Hepatic stellate cell (primary cell): ENCODE data around the gene HOXD1.

Experiments
- DNase-seq: peaks from one replicate; pipeline ENCODE4 v3.0.0; 2011; ENCODE audit warnings: low spot score

Gene HOXD1

GRCh38 chr2:176184749-176185148 is 3.7 kb upstream of the HOXD1 start:
- DNase-seq: no peak

DNA sequence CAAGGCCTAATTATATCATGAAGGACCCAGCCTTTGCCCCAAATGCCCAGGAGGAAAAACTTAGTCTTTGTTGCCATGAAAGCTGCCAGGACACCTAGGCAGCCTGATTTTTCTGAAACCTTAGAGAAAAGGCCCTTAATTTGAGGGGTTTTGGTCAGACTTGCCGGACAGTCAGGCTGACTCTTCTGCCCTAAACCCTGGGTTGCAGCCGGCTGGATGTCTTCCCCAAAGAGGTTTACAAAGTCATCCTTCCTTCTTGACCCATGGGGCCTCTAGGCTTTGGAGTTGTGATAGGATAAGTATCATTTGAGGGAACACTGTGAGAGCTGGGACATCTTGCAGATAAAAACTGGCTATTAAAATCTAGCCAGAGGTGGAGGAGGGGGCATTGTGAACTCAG is 2.4 kb upstream of the HOXD1 start:
- DNase-seq: no peak

- no peak for DNase-seq
Measured at GRCh38 chr2:176187200-176187898, 1.1 kb upstream of the HOXD1 start.

GRCh38 chr2:176188774-176189680 is 559 bp downstream of the HOXD1 start:
- DNase-seq: no peak

DNA sequence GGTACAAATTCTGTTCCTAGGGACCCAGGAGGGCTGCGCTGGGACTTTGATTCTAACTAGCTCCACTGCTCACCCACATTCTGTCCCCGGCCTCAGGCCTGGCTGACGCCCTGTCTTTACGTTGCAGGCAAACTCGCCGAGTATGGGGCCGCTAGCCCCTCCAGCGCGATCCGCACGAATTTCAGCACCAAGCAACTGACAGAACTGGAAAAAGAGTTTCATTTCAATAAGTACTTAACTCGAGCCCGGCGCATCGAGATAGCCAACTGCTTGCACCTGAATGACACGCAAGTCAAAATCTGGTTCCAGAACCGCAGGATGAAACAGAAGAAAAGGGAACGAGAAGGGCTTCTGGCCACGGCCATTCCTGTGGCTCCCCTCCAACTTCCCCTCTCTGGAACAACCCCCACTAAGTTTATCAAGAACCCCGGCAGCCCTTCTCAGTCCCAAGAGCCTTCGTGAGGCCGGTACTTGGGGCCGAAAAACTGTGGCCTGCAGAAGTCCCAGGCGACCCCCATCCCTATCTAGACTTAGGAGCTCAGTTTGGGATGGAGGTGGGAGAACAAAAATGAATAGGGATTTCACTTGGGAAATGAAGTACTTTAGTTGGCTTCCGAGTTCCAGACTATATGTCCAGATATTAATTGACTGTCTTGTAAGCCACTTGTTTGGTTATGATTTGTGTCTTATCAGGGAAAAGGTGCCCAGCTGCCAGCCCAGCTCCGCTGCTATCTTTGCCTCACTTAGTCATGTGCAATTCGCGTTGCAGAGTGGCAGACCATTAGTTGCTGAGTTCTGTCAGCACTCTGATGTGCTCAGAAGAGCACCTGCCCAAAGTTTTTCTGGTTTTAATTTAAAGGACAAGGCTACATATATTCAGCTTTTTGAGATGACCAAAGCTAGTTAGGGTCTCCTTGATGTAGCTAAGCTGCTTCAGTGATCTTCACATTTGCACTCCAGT is 1.5 kb downstream of the HOXD1 start:
- no peak for DNase-seq

DNA sequence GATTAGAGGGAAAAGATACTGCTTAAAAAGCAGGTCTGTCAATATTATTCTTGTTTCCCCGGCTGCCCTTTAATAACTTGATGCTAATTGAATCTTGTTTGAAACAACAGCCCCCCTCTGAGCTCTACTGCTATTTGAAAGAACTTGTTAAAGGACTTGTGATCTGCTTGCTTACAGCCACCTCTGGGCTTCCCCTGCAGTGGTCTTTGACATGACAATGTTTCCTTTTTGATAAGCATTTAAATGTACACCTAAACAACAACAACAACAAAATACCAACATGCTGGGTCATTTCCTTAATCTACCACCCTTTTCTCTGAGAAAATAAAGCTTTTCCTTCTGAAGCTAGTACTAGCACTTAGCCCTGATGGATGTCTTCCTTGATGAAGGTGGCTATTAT is 3.9 kb downstream of the HOXD1 start:
- no peak for DNase-seq

GRCh38 chr2:176193048-176193447 is 4.6 kb downstream of the HOXD1 start:
- no peak for DNase-seq

DNA sequence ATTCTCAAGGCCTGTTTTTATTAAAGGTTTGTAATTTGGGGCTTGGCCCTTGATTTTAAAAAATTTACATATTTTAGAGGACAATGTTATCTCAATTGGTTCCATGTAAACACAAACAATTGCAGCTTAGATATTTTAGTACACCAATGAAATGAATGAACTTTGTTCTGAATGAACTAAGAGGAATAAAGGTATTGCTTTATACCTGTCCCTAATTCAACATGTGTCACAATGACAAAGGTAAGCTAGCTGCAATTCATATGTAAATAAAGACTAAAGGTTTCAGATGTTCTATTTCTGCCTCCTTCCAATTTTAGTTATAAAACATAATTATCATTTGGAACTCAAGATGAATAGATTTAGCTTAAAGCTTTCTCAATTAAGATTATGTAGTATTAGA is 11.4 kb downstream of the HOXD1 start:
- no peak for DNase-seq

DNA sequence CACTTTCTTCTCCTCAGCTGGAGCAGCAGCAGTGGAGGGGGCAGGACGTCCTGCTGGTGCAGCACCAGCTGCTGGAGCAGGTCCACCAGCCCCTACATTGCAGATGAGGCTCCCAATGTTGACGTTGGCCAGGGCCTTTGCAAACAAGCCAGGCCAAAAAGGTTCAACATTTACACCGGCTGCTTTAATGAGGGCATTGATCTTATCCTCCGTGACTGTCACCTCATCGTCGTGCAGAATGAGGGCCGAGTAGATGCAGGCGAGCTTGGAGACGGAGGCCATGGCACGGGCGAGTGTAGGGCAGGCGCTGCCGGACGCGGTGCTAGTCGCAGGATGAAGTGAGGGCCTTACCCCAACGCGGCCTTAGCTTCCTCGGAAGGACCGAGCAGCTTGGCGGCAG is 12.5 kb downstream of the HOXD1 start:
- no peak for DNase-seq

DNA sequence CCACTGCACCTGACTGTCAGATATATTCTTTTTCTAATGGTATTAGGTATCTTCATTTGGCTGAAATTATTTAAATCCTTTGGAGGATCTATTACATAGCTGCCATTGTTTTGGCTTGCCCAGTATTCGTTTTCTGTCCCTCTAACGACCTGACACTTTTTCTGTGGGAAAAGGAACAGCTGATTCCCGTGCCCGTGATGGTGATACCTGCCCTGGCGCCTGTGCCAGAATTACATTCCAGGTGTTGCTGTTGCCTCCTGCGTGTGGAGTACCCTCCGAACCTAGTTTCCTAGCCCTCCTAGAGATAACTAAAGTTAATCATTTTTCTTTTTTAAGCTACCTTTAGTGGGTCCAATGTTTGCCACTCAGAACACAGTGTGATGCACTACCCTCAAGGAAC is 14.0 kb downstream of the HOXD1 start:
- DNase-seq: no peak

DNA sequence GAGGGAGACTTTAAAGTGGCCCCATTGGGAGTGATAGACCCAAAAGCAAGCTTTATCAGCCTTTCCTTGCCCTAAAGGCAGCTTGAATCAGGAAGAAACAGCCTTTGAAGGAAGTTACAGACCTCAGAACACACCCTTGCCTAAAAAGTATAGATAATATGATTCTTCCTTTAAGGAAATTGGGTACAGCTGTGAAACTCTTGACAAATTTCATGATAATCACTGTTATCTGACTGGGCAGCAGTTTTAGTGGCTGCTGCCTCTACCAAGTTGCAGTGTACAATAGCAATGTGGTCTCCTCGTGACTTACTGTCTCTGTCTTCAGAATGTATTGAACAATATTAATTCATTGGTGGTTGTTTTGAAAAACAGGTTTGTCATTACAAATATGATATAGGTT is 16.7 kb downstream of the HOXD1 start:
- DNase-seq: no peak

DNA sequence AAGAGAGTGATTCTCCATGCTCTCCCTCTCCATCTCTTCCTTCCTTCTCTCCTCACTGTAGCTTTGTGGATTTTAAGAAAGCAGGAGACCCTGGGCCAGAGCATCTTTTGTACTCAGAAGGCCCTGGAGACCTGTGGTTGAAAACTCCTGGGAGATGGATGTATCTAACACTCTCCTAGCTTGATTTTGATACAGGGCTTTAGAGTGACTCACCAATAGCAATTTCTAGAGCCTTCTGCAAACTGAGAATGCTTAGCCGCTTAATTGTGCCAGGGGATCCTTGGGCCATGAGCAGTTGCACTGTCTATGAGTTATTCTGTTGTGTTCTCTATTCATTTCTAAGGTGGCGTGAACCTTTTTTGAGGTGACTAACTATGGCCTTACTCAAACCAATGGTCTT is 17.7 kb downstream of the HOXD1 start:
- DNase-seq: no peak

- no peak for DNase-seq
Measured at GRCh38 chr2:176206682-176207081, 18.2 kb downstream of the HOXD1 start.

GRCh38 chr2:176211110-176211509 is 22.6 kb downstream of the HOXD1 start:
- no peak for DNase-seq

DNA sequence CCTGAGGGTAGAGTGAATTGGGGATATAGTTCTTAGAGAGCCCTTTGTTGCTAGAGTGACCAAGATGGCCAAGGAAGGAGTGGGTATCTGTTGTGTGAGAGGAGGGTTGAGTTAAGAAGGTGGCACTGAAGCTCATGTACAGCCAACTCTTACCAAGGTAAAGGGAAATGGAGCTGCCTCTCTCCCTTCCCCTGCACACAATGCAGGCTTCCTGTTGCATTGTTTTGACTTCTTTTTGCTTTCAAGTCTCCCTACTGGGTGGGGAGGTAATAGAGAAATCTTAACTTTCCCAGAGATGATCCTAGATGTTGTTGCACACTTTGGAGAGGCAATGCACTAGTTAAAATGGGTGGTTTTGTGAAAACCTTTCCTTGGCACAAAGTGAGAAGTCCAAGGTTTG is 23.8 kb downstream of the HOXD1 start:
- DNase-seq: no peak

DNA sequence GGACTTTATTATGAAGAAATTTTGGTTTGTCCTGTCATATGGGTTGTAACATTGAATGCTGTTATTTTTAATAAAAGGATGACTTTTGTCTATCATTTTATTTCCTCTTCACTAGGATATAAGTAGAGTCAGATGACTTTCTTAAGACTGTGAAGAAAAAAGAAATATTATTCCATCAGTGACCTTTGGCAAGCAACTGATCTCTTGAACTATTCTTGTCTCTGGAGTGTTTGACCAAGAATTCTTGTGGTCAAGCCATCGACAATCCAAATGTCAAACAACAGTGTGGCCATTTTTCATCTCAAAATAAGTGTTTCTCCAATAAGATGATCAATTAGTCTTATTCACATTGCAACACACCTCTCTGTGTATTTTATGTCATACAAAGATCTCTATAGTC is 24.9 kb downstream of the HOXD1 start:
- no peak for DNase-seq

GRCh38 chr2:176227874-176228273 is 39.4 kb downstream of the HOXD1 start:
- no peak for DNase-seq

DNA sequence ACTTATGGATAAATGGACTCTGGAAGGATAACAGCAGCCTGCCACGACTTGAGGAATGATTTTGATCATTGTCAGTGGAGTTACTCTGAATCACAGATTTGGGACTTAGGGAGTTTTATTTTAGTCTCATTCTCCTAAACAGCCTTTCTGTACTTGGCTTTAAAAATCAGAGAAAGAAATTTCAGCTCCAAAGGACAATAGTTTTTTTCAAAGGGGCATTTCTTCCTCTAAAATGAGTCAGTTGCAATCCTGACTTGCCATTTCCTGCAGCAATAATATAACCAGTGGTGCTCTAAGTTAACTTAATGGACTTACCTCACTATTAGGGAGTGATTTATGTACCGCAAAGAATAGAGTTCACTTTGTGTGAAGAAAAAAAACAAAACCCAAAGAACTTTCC is 45.7 kb downstream of the HOXD1 start:
- no peak for DNase-seq

DNA sequence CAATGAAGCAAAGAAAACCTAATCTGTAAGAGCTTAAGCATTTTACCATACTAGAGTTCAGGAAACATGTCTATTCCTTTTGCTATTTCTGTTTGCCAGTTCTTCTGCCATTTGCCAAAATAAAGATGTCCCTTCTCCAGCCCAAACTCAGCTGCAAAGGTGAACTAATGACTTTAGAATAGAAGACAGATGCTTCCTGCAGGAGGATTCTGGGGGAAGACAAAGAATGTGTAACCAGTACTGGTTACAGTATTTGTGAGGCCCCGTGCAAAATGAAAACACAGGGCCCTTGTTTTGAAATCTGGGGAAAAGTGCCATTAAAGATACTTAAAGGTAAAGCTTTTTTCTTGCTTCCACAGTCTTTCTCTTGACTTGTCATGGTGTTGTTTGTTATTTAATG is 46.5 kb downstream of the HOXD1 start:
- no peak for DNase-seq

GRCh38 chr2:176237456-176237855 is 49.0 kb downstream of the HOXD1 start:
- no peak for DNase-seq

DNA sequence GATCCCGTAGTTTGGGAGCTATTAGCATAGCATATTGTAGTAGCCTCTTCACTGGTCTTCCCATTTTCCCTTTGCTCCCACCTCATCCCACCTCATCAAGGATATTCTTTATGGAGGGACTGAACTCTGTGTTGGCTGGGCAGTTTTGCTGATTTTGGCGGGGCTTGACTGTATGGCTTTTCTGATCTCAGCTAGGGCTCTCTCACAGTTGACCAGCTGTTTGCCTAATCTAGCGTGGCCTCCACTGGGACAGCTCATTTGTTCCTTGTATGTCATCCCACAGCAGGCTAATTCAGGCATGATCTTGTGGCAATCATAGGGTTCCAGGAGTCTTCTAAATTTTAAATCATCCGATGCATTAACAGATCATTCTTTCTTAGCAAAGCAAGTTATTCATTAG is 50.6 kb downstream of the HOXD1 start:
- DNase-seq: no peak

DNA sequence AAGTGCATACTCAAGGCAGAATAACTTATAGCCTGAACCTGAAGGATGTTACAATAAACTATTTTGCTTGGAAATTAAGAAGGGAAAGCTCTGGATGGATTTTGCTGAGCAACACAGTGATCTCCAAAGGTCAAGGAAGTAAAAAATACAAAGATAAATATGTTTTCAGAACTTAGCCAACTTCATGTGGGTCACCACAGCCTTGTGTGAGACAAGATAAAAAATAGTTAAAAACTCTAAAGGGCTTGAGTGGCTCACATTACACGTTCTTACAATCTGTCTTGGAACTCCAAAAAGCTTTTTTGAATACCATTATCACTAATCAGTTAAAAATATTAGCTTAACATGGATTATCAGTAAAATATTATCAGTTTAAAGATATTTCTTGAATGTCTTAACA is 51.8 kb downstream of the HOXD1 start:
- DNase-seq: no peak
